GM12874 (cell line): ENCODE results near the gene MATN1.

ENCODE experiments used
- CTCF ChIP-seq: IDR thresholded peaks from 2 replicates; pipeline ENCODE4 v1.5.1; 2011; ENCODE audit warnings: low read depth, mild to moderate bottlenecking, control low read depth, low read length, moderate library complexity; ENCODE audit not compliant: insufficient read depth

Gene MATN1

GRCh38 chr1:30764396-30764795, 41.0 kb upstream of the MATN1 start:
- no peak for TF ChIP-seq CTCF

- TF ChIP-seq CTCF = no peak
Measured at GRCh38 chr1:30763651-30764248, 40.4 kb upstream of the MATN1 start.

- TF ChIP-seq CTCF = no peak
Measured at GRCh38 chr1:30762930-30763650, 39.7 kb upstream of the MATN1 start.

- TF ChIP-seq CTCF = no peak
Measured at GRCh38 chr1:30762152-30762929, 39.0 kb upstream of the MATN1 start.

DNA sequence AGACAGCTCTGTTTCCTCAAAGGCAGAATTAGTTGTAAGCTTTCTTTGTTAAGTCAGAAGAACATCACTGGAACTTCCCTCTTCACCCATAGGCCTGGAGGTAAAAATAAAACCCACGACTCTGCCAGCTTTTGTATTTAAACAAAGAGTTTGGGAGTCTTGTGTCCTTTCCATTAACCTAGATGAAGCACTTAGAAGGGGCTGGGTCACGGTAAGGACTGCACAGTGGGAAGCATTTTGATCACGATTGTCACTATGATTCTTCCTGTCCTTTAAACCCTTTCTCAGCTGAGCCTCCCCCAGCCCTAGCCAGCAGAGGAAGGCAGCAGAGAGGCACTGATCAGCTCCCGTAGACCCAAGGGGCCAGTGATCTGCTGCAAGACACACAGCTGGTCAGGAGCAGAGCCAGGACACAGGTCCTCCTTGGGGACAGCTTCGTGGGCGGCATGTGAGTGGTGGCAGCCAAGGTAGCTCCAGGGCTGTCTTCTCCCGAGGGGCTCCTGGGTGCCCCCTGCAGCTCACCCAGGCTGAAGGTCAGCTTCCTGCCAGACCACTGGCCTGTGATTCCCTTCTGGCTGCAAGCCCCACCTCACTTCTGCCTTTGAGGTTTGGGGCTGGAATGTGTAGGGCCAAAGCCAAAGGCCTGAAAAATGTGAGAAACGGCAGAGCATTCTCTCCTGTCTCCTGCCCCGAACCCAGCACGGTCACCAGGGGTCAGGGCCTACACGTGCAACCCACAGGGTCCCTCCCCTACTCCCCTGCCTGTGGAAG, 38.2 kb upstream of the MATN1 start:
- no peak for TF ChIP-seq CTCF

GRCh38 chr1:30760596-30761324, 37.4 kb upstream of the MATN1 start:
- TF ChIP-seq CTCF = no peak
